B cell (primary cell): ENCODE results near the gene FZD2. TPM values are rescaled to one million over a fixed set of nuclear protein-coding genes. Genes with fewer than 3 reads are reported as not detected.

Experiments
- ATAC-seq: fragments of 200-7000 bp; cut with Tn5 transposase; one replicate; pipeline ENCODE4 v1.10.0; 2021; ENCODE audit warnings: low read depth, mild to moderate bottlenecking, moderate number of reproducible peaks, moderate library complexity
- CTCF ChIA-PET: fragments of 350-600 bp; sonication (Branson Sonifier 250); formaldehyde crosslinking; loops from one replicate; lab custom pipeline; 2021; ENCODE audit warnings: antibody characterized with exemption, inconsistent platforms; lab: Charles Lee
- POLR2A ChIA-PET: fragments of 350-600 bp; sonication (Branson Sonifier 250); formaldehyde crosslinking; loops from one replicate; lab custom pipeline; 2021; ENCODE audit warnings: antibody characterized with exemption; lab: Charles Lee
- DNase-seq: peaks from one replicate; pipeline ENCODE4 v3.0.0; 2013
- H2AFZ ChIP-seq: 2 replicates; pipeline ENCODE4 v1.6.1; 2012; ENCODE audit warnings: mild to moderate bottlenecking, low read depth, low read length; ENCODE audit not compliant: insufficient read depth, poor library complexity, severe bottlenecking
- H3K27ac ChIP-seq, 2 donors: 1 replicate in 1 of 2; 2 replicates in 1 of 2; pipeline ENCODE4 v1.5.1; 2012 to 2013; ENCODE audit warnings: low read length in 2 of 2, mild to moderate bottlenecking in 2 of 2, moderate library complexity in 1 of 2
- H3K27me3 ChIP-seq, 4 experiments: fragments of 200-600 bp in 1 of 4; sonication (generic) in 1 of 4; replicated peaks in 1 of 4; 1 replicate in 2 of 4; 2 replicates in 2 of 4; pipeline versions ENCODE4 v1.6.1 to v1.7.0; 2013 to 2016; ENCODE audit warnings: low read length in 3 of 4, mild to moderate bottlenecking in 2 of 4, mixed read lengths in 1 of 4, moderate library complexity in 1 of 4; ENCODE audit not compliant: insufficient read depth in 4 of 4, control insufficient read depth in 3 of 4; ENCODE audit errors: control extremely low read depth in 1 of 4
- H3K36me3 ChIP-seq, 2 experiments: replicated peaks in 1 of 2; 1 replicate in 1 of 2; 2 replicates in 1 of 2; pipeline versions ENCODE4 v1.6.1 to v1.7.1; 2013; ENCODE audit warnings: low read length in 1 of 2; ENCODE audit not compliant: insufficient read depth in 2 of 2, control insufficient read depth in 1 of 2; ENCODE audit errors: control extremely low read depth in 1 of 2, extremely low read depth in 1 of 2
- H3K4me1 ChIP-seq, 2 donors: fragments of 200-600 bp in 1 of 2; sonication (generic) in 1 of 2; 1 replicate in 1 of 2; 2 replicates in 1 of 2; pipeline versions ENCODE4 v1.5.1 to v1.6.1; 2013 to 2017; ENCODE audit warnings: low read length in 2 of 2; ENCODE audit not compliant: control insufficient read depth in 2 of 2, insufficient read depth in 2 of 2
- H3K4me2 ChIP-seq: replicated peaks from 2 replicates; pipeline ENCODE3; 2012; ENCODE audit warnings: mild to moderate bottlenecking, low read depth, low read length; ENCODE audit not compliant: poor library complexity, severe bottlenecking
- H3K4me3 ChIP-seq, 5 experiments: fragments of 200-600 bp in 1 of 5; sonication (generic) in 1 of 5; 1 replicate in 3 of 5; 2 replicates in 2 of 5; pipeline versions ENCODE4 v1.5.1 to v1.7.0; 2011 to 2016; ENCODE audit warnings: low read length in 4 of 5, mild to moderate bottlenecking in 4 of 5, low read depth in 2 of 5, control low read depth in 1 of 5, moderate library complexity in 1 of 5; ENCODE audit not compliant: insufficient read depth in 1 of 5; ENCODE audit errors: control extremely low read depth in 1 of 5, extremely low read depth in 1 of 5
- H3K79me2 ChIP-seq: fragments of 200-600 bp; sonication (generic); one replicate; pipeline ENCODE4 v1.6.0; 2016; ENCODE audit warnings: low read length; ENCODE audit not compliant: control insufficient read depth, insufficient read depth
- H3K9ac ChIP-seq: fragments of 200-600 bp; sonication (generic); 2 replicates; pipeline ENCODE4 v1.6.1; 2017; ENCODE audit warnings: mild to moderate bottlenecking, low read length, moderate library complexity
- H3K9me3 ChIP-seq, 3 donors: one replicate each; pipeline versions ENCODE4 v1.6.1 to v1.7.1; 2013; ENCODE audit warnings: low read length in 2 of 3; ENCODE audit not compliant: control insufficient read depth in 2 of 3, insufficient read depth in 1 of 3; ENCODE audit errors: control extremely low read depth in 1 of 3
- H4K20me1 ChIP-seq: 2 replicates; pipeline ENCODE4 v1.6.0; 2012; ENCODE audit warnings: mild to moderate bottlenecking, low read length; ENCODE audit not compliant: insufficient read depth, control insufficient read depth, poor library complexity, severe bottlenecking
- H3K27ac Mint-ChIP-seq: one replicate; pipeline ENCODE4 v1.8.0; 2021; ENCODE audit warnings: mixed read lengths
- H3K27me3 Mint-ChIP-seq: one replicate; pipeline ENCODE4 v1.8.0; 2021; ENCODE audit warnings: mixed read lengths
- H3K4me1 Mint-ChIP-seq: one replicate; pipeline ENCODE4 v1.8.0; 2021; ENCODE audit warnings: mixed read lengths
- H3K4me3 Mint-ChIP-seq: one replicate; pipeline ENCODE4 v1.8.0; 2021; ENCODE audit warnings: mixed read lengths
- H3K9me3 Mint-ChIP-seq: one replicate; pipeline ENCODE4 v1.8.0; 2022; ENCODE audit warnings: mixed read lengths; ENCODE audit not compliant: insufficient read depth
- CTCF ChIP-seq: fragments of 200-600 bp; IDR thresholded peaks from one replicate; pipeline ENCODE4 v1.8.0; 2022; ENCODE audit warnings: antibody characterized with exemption, mild to moderate bottlenecking
- EZH2 ChIP-seq: IDR thresholded peaks from 2 replicates; pipeline ENCODE4 v1.6.1; 2012; ENCODE audit warnings: borderline replicate concordance, low read depth, mild to moderate bottlenecking, moderate library complexity, low read length; ENCODE audit not compliant: insufficient read depth, poor library complexity, severe bottlenecking
- WGBS: methylation state at CpG from one replicate; pipeline ENCODE4 v1.1.5; 2013; ENCODE audit warnings: missing lambda C conversion rate; ENCODE audit not compliant: insufficient coverage; 5-methylcytosine and 5-hydroxymethylcytosine counted together
- intact Hi-C: fragments of 100-400 bp; cut with micrococcal nuclease; formaldehyde crosslinking; loops from one replicate; pipeline ENCODE4 v1.10.0; 2022
- polyA plus RNA-seq: library from polyadenylated mRNA; depleted of rRNA; stranded (reverse); fragments of >200 nt; gene quantifications from 2 replicates; pipeline ENCODE4 v1.2.3, GENCODE V29; 2012
- total RNA-seq, 2 donors: library from RNA; stranded (reverse); fragments of 120-200 nt in 1 of 2; gene quantifications; 1 replicate in 1 of 2; 2 replicates in 1 of 2; pipeline versions ENCODE4 v1.2.3 to v1.2.4, GENCODE V29; 2013 to 2022

FZD2 gene
- total and polyA plus RNA-seq, 2 donors (not counting 1 experiment from before 2014, with no cell fraction given), result 1.6 to 2.5 TPM

GRCh38 chr17:44557651-44558285, 484 bp downstream of the FZD2 start:
- Histone ChIP-seq H3K79me2 (no peaks in the 10 kb centered on the region), H3K4me1 (peaks cover 16 to 20% of the 10 kb centered on the region in 2 donors), H3K36me3 (no peaks in the 10 kb centered on the region), H3K27ac (no peak overlapping the region), H3K4me2 (peak overlapping the region; percentile 92), H3K9ac (peak overlapping the region; percentile 73), H3K4me3 (peak overlapping the region; percentile 31 to 79 (median 73)), H3K27me3 (peaks cover 0 to 35% (median 15%) of the 10 kb centered on the region in 4 experiments), H2AFZ (peak overlapping the region; percentile 94), H3K9me3 (peaks cover 0 to 12% (median 0%) of the 10 kb centered on the region in 3 donors), H4K20me1 (no peaks in the 10 kb centered on the region)
- H3K9me3 Mint-ChIP-seq, result no peaks in the 10 kb centered on the region
- intact Hi-C loops, result loop anchor here (2.0 to 5.0 kb wide), 2 partner anchors 55 to 505 kb away; partner anchors contain the start of genes GPATCH8 and NMT1
- peaks cover 22% of the 10 kb centered on the region for H3K27me3 Mint-ChIP-seq
- ATAC-seq (peak; percentile 9), DNase-seq (peak; percentile 67)
- WGBS, result under 1% methylated on average over 69 of the region's 69 CpGs
- H3K4me1 Mint-ChIP-seq, result peaks cover 25% of the 10 kb centered on the region
- H3K27ac Mint-ChIP-seq, result peak overlapping the region; percentile 72
- ChIA-PET POLR2A (interaction anchor here (1.4 kb wide), 1 partner anchor 70 kb away, joined by 6 read pairs; no protein-coding TSS in a partner anchor), CTCF (interaction anchor here (1.2 kb wide), 1 partner anchor 24 kb away, joined by 3 read pairs; no protein-coding TSS in a partner anchor)
- H3K4me3 Mint-ChIP-seq, result peak overlapping the region; percentile 97
- TF ChIP-seq CTCF (no peak), EZH2 (no peak)

DNA sequence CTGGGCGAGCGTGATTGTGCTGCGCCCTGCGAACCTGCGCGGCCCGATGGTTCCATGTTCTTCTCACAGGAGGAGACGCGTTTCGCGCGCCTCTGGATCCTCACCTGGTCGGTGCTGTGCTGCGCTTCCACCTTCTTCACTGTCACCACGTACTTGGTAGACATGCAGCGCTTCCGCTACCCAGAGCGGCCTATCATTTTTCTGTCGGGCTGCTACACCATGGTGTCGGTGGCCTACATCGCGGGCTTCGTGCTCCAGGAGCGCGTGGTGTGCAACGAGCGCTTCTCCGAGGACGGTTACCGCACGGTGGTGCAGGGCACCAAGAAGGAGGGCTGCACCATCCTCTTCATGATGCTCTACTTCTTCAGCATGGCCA, 1.0 kb downstream of the FZD2 start:
- H3K4me2 ChIP-seq, result peak overlapping the region; percentile 92
- peak overlapping the region; percentile 94 for H2AFZ ChIP-seq
- Mint-ChIP-seq H3K4me3 (peak overlapping the region; percentile 97), H3K27ac (peak overlapping the region; percentile 50), H3K27me3 (peaks cover 26% of the 10 kb centered on the region), H3K9me3 (no peaks in the 10 kb centered on the region), H3K4me1 (peaks cover 25% of the 10 kb centered on the region)
- peak overlapping the region; percentile 73 for H3K9ac ChIP-seq
- ATAC-seq (no peak), DNase-seq (no peak)
- no peak for TF ChIP-seq EZH2
- TF ChIP-seq CTCF, result no peak
- ChIA-PET CTCF (no interaction called here), POLR2A (no interaction called here)
- peaks cover 0 to 12% (median 0%) of the 10 kb centered on the region in 3 donors for H3K9me3 ChIP-seq
- no peaks in the 10 kb centered on the region for H3K79me2 ChIP-seq
- intact Hi-C loops, result loop anchor here (5.0 kb wide), 1 partner anchor 504 kb away; the partner anchor contains the start of gene NMT1
- no peaks in the 10 kb centered on the region for H3K36me3 ChIP-seq
- peaks cover 0 to 36% (median 17%) of the 10 kb centered on the region in 4 experiments for H3K27me3 ChIP-seq
- peaks cover 16 to 20% of the 10 kb centered on the region in 2 donors for H3K4me1 ChIP-seq
- peak overlapping the region in 3 of 5 experiments; percentile 47 to 79 (median 73) for H3K4me3 ChIP-seq
- H3K27ac ChIP-seq, result no peak overlapping the region
- H4K20me1 ChIP-seq, result no peaks in the 10 kb centered on the region
- 31% methylated on average over 31 of the region's 31 CpGs for WGBS
